GM18499 (cell line): ENCODE results near the gene METAP1D.
"Not testable (repeated sequence)": the region's sequence is repeated elsewhere in the genome, so short reads cannot be mapped to it uniquely, and the experiment has no call there.

ENCODE experiments used
- ATAC-seq: cut with Tn5 transposase; IDR thresholded peaks from one replicate; pipeline ENCODE4 v1.9.1; 2021; ENCODE audit warnings: moderate number of reproducible peaks; ENCODE audit not compliant: insufficient read depth, unreplicated experiment

METAP1D gene

DNA sequence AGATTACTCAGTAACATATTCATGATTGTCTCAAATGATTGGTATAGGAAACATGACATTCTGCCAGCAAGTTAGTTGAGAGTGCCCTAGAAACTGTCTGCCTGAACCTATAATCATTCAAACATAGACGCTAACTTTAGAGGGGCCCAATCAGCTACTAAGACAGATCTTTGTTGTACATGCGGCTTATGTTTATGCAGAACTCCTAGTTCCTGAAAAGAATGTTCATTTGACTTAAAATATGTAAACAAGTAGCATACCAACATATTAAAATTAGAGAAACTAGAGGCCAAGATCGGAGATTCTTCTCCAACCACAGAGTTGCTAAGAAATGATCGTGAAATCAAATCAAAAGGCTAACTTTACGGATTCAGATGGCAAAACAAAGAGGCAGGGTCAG lies 4.2 kb upstream of the METAP1D start:
- ATAC-seq = no peak

- no peak for ATAC-seq
These were observed 3.7 kb upstream of the METAP1D start for GRCh38 chr2:171996021-171996420.

GRCh38 chr2:171997031-171997430 lies 2.7 kb upstream of the METAP1D start:
- not testable (repeated sequence) for ATAC-seq

GRCh38 chr2:171999161-171999560 lies 592 bp upstream of the METAP1D start:
- ATAC-seq = no peak

DNA sequence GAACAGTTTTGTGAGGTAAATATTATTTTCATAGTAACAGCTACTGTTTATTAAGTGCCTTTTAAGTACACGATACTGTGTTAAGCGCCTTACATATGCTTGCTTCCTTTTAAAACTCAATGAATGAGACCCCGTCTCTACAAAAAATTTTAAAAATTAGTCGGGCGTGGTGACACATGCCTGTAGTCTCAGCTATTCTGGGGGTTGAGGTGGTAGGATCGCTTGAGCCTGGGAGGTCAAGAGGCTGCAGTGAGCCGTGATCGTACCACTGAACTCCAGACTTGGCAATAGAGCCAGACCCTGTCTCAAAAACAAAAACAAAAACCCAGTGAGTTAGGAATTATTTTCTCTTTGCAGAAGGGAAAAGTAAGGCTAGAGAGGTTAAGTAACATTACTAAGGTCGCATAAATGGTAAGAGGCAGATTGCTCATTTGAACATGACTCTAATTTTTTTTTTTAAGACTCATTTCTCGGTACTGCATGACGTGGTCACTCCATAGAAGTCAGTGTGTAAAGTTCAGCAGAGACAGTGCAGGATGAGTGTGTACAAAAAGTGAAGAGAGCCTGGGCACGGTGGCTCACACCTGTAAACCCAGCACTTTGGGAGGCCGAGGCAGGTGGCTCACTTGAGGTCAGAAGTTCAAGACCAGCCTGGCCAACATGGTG lies 1.1 kb downstream of the METAP1D start:
- no peak for ATAC-seq

DNA sequence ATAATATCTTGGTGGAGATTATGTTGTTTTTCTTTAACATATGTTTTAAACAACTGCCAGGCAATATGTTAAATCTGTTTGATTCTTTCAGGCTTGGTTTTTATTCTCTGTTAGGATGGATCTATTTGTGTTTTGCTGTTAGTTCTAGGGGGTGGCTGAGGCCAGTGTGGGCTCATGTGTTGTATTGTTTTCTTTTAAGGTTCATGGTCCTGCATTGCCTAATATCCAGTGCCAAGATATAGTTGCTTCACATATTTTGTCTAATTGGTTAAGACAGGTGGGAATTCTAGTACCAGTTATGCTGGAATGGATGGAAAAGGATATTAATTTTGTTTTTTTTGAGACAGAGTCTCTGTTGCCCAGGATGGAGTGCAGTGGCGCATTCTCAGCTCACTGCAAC lies 7.6 kb downstream of the METAP1D start:
- ATAC-seq = no peak

DNA sequence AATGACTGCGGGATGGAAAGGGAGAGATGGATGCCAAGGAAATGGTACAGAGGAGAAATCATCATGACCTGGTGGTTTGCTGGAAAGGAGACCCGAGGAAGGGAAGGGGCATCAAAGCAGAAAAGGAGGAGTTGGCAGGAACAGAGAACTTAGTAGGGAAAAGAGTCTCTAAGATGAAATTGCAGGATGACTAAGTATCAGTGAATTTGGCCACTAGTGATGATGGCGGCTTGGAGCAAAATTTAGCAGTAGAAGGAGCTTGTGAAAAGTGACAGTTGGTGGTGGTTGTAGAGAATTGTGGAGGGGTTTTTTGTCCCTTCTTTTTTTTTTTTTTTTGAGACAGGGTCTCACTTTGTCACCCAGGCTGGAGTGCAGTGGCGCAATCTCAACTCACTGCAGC lies 10.1 kb downstream of the METAP1D start:
- ATAC-seq = no peak

DNA sequence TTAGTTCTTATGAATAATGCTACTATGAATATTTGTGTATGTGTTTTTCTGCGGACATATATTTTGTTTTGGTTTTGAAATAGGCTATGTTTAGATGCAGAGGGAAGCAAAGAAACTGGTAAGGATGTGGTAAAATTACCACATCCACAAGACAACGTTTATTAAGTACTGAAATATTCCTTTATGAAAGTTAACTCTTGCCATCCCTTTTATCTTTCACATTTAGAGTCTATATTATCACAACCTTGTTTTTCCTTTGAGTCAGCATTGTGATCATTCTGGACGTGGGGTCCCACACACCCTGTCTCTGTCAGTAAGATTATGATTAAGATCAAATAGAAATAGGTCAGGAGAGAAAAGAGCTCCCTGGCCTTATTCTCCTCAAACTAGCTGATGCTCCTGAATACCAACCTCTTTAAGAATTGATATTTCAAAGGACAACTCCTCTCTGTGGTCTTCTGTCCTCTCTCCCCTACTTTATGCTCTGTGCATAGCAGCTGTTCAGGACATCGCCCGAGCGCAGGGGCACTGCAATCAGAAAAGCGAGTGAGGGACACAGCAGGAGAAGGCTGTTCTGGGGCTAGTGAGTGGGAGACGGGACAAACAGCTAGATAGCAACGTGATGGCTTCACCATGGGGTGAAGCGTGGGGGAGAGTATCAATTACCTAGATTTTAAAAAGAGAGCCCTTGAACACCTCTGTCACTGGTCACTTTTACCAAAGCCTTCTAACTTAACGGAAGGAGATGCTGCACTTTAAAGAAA lies 12.2 kb downstream of the METAP1D start:
- ATAC-seq = no peak

DNA sequence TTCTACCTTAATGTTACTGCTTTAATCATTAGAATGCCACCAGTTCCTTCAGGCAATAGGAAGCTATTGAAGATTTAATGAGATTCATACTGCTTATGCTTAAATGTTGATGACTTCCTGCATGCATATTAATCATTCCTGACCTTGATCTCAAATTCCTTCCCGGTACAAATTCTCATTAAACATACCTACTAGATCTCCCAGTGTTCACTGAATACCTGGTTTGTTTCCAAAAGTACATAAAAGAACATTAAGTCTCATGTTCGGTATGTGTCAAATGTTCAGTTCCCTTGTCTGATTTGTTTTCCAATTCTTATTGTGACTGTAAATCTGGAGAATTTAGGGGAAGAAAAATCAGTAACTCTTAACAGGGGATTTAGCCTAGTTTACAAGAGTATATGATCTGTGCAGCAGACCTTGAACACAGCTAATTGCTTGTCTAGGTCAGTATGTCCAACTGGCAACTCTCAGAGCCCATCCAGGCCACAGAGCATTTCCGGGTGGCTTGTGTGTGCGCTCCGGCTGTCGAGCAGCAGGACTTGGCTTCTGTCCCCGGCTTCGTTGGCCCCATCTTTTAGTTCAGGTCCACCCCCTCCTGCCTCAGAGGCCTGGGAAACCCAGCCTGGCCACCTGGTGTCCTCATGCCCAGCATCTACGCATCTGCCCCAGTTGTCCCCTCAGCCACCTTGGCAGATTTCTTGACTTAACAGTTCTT lies 13.1 kb downstream of the METAP1D start:
- ATAC-seq = no peak

GRCh38 chr2:172013396-172013795 lies 13.6 kb downstream of the METAP1D start:
- ATAC-seq = peak; percentile 65

DNA sequence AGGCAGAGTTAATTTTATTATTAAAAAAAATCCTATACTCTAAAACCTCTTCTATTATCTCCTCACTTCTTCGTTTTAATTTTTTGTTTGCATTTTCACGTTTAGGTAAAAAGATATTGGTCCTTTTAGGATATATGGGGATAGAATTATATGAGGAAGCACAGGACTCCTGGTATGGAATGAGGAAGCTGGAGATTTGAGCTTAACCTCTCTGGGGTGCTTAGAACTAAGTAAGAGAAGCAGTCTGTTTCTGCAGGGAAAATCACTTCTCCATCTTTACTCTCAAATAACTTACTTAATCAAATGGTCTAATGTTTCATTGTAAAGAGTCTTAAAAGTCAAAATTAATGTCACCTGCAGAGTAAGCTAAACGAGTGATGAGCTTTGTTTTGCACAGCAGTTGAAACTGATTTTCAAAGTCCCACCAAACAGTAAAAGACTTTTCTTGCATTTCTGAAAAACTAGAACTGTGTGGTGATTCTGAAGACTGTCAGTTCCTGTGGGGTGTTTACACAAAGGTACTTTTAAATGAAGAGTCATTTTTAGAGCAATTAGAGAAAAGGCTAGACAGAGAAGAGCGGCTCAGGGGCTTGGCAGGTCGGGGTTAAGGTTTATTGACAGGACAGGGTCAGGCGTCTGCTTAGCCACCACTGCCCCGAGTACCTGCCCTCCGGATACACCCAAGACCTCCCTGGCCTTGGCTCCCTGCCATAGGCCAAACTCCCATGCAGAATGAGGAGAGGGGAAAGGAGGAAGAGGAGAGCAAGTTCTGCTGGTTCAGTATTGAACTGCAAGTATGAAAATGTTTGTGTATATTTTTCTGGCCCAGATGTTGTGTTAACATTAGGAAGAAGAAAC lies 21.6 kb downstream of the METAP1D start:
- no peak for ATAC-seq

- ATAC-seq = no peak
These were observed 22.2 kb downstream of the METAP1D start for GRCh38 chr2:172021955-172022354.

- ATAC-seq = no peak
These were observed 31.8 kb downstream of the METAP1D start for GRCh38 chr2:172031536-172031935.

- ATAC-seq = no peak
These were observed 38.4 kb downstream of the METAP1D start for GRCh38 chr2:172038121-172038520.

DNA sequence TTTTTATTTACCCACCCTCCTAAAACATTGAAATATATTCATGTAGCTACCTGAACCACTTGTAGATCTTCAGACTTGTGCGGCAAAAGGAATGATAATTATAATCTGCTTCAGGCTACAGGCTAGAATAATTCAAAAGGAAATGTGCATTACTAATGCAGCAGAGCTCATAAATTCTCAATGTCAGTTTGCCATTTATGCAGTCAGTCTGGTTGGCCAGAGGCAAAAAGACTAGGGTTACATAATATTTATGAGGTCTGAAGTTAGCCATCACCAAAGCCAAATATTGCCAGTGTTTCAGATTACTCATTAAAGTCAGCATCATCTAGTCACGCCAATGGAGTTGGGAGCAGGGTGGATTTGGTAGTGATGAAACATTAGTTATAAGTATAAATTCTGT lies 38.9 kb downstream of the METAP1D start:
- no peak for ATAC-seq

DNA sequence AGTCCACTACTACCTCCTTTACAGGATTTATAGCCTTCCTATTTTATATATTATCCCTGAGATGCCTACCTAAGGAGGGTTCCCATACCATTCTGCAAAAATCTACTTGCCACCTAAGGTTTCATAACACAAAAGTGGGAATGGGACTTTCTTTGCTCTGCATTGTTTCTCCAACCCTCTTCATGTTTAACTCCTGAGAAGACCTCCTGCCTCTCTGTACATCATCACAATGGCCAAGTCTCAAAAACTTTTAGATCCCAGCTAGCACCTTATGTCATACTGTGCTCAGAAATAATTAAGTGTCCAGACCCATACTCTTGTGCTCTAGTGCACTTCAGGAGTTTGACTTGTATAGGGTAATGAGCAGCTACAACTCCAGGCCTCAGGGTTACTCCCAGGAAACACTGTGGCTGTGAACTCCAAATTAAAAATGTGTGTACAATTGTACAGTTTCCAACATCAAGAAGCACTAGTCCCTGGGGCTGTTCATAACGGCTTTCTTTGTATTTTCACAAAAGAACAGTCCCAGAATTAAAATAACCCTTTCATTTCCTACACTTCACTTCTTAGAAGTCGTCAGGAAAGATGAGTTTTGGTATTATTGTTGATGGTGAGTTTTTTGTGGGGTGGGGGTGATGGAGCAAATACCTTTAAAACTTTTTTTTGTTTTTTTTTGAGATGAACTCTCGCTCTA lies 39.4 kb downstream of the METAP1D start:
- no peak for ATAC-seq

DNA sequence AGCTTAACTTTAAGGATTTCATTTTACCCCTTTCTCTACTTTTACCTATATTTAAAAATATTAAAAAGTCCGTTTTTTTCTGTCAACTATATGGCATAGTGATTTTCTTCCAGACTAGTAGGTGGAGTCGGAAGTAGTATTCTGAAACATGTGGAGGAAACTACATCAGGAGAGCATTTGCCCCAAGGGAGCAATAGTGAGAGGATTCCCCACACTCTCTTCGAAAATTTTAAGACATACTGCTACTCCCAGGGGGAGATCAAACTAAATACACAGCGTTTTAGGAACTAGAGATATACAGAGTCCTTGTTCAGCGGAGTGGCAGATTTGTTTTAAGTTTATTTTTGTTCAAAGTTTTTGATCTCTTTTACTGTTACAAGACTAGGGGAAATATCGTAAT lies 40.6 kb downstream of the METAP1D start:
- ATAC-seq = no peak

DNA sequence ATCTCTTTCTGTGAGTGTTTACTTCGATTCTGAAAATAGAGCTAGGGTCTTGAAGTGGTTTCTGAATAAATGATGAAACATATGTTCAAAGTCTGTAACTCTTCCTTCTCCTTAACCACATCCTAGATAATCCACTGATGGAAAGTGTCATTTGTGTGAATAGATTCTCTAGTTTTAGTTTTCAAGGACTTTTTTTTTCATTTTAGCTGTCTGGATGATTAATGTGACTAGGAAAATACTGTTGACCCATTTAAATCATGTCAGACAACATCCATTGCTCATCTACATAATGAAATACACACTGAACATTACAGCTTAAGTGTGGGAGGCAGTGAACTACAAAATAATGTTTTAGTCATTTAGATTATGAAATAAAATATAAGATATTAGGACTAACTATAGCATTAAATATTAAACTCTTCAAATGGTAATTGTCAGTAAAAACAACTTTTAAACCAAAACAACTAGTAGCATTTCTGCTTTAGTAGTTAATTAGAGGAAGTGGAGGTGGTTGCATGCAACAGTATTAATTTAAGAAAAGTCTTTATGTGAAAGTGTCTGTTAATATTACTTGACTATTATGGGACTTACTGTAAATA lies 46.4 kb downstream of the METAP1D start:
- no peak for ATAC-seq

DNA sequence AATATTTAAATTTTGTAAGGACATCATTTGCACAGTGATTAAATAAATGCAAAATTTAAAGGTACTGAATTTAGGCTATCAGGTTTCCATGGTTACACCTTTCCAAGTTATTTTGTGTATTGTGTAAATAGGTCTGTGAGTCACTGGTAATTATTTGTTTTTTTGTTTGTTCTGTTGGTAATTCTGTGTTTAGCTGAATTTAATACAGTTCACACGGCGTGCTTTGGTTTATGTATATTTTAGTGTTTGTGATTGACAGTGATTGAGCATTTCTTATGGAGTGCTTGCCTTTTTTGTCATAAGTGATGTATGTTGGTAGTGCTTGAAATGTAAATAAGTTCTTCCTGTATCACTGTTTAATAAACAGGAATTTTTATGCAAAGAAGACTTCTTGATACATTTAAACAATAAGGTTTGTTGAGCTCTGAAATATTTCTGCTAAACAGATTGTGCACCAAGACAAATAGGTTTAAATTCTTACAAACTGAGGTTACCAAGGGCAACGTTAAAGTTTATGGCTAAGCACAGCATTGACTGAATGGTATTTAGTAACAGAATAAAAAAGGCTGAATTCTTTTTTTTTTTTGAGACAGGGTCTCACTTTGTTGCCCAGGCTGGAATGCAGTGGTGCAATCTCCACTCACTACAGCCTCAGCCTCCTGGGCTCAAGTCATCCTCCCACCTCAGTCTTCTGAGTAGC lies 47.3 kb downstream of the METAP1D start:
- ATAC-seq = no peak
